Measurements from ENCODE around the gene CSRP3.

CSRP3 gene

GRCh38 chr11:19225123-19225522 is 23.3 kb upstream of the CSRP3 start:
- DNase-seq, result no peak

- DNase-seq, result no peak
Measured at GRCh38 chr11:19220903-19221724, 19.3 kb upstream of the CSRP3 start.

GRCh38 chr11:19218786-19219460 is 17.1 kb upstream of the CSRP3 start:
- no peak for DNase-seq

- no peak for DNase-seq
Measured at GRCh38 chr11:19218216-19218615, 16.4 kb upstream of the CSRP3 start.

- DNase-seq, result no peak
Measured at GRCh38 chr11:19216709-19217374, 15.1 kb upstream of the CSRP3 start.

- DNase-seq, result no peak
Measured at GRCh38 chr11:19216021-19216420, 14.2 kb upstream of the CSRP3 start.

- no peak for DNase-seq
Measured at GRCh38 chr11:19209617-19210370, 8.0 kb upstream of the CSRP3 start.

- no peak for DNase-seq
Measured at GRCh38 chr11:19208959-19209546, 7.3 kb upstream of the CSRP3 start.

- no peak for DNase-seq
Measured at GRCh38 chr11:19208181-19208580, 6.4 kb upstream of the CSRP3 start.

GRCh38 chr11:19204836-19205235 is 3.1 kb upstream of the CSRP3 start:
- DNase-seq, result no peak

GRCh38 chr11:19200410-19201201 is 1.2 kb downstream of the CSRP3 start:
- no peak for DNase-seq

GRCh38 chr11:19199771-19200170 is 2.0 kb downstream of the CSRP3 start:
- no peak for DNase-seq

- DNase-seq, result no peak
Measured at GRCh38 chr11:19199048-19199447, 2.7 kb downstream of the CSRP3 start.

GRCh38 chr11:19196432-19196831 is 5.4 kb downstream of the CSRP3 start:
- DNase-seq, result no peak

GRCh38 chr11:19194620-19195308 is 7.0 kb downstream of the CSRP3 start:
- no peak for DNase-seq

GRCh38 chr11:19193916-19194315 is 7.9 kb downstream of the CSRP3 start:
- no peak for DNase-seq

GRCh38 chr11:19191530-19192169 is 10.1 kb downstream of the CSRP3 start:
- DNase-seq, result no peak

GRCh38 chr11:19187833-19188258 is 13.9 kb downstream of the CSRP3 start:
- DNase-seq, result no peak

GRCh38 chr11:19187114-19187832 is 14.5 kb downstream of the CSRP3 start:
- DNase-seq, result no peak

- DNase-seq, result no peak
Measured at GRCh38 chr11:19185516-19186052, 16.2 kb downstream of the CSRP3 start.

All from 8988T (cell line).